Endothelial cell (in vitro differentiated cells): ENCODE data around the gene TTC27. TPM values are rescaled to one million over a fixed set of nuclear protein-coding genes. Genes with fewer than 3 reads are reported as not detected.
"Not testable (repeated sequence)": the region's sequence is repeated elsewhere in the genome, so short reads cannot be mapped to it uniquely, and the experiment has no call there.

ENCODE experiments used
- DNase-seq: peaks from one replicate; pipeline ENCODE4 v3.0.0; 2021; ENCODE audit warnings: low spot score
- H3K27ac Mint-ChIP-seq: one replicate; pipeline ENCODE4 v1.8.0; 2021; ENCODE audit warnings: mixed read lengths, inconsistent platforms; ENCODE audit not compliant: unreplicated experiment
- H3K27me3 Mint-ChIP-seq: one replicate; pipeline ENCODE4 v1.8.0; 2021; ENCODE audit warnings: mild to moderate bottlenecking, moderate library complexity, mixed read lengths, inconsistent platforms; ENCODE audit not compliant: unreplicated experiment
- H3K36me3 Mint-ChIP-seq: one replicate; pipeline ENCODE4 v1.8.0; 2021; ENCODE audit warnings: mild to moderate bottlenecking, low read depth, mixed read lengths, inconsistent platforms; ENCODE audit not compliant: unreplicated experiment
- H3K4me1 Mint-ChIP-seq: one replicate; pipeline ENCODE4 v1.8.0; 2021; ENCODE audit warnings: mild to moderate bottlenecking, mixed read lengths, inconsistent platforms; ENCODE audit not compliant: unreplicated experiment
- H3K4me3 Mint-ChIP-seq: one replicate; pipeline ENCODE4 v1.8.0; 2021; ENCODE audit warnings: mild to moderate bottlenecking, mixed read lengths, inconsistent platforms; ENCODE audit not compliant: unreplicated experiment
- H3K9me3 Mint-ChIP-seq: one replicate; pipeline ENCODE4 v1.8.0; 2021; ENCODE audit warnings: mixed read lengths, inconsistent platforms; ENCODE audit not compliant: unreplicated experiment
- microRNA-seq: library from miRNA; unstranded; fragments of <30 nt; microRNA quantifications from one replicate; pipeline ENCODE4, GENCODE V29; 2020; ENCODE audit not compliant: unreplicated experiment
- total RNA-seq: library from RNA; stranded (reverse); fragmentation: NEBNext Ultra II Directional; extraction: Animal tissue kit (Norgen Biotek cat#: 25700); gene quantifications from one replicate; pipeline ENCODE4 v1.2.1, GENCODE V29; 2021; ENCODE audit not compliant: unreplicated experiment
- TF ChIP-seq, protein P1 (sequence below): fragments of 200-600 bp; sonication (generic); IDR thresholded peaks from one replicate; pipeline ENCODE4 v1.5.0; 2021; ENCODE audit warnings: antibody characterized with exemption; ENCODE audit not compliant: unreplicated experiment

The TTC27 gene
- total RNA-seq, 1 donor from 2014 or later = 12.7 TPM

DNA sequence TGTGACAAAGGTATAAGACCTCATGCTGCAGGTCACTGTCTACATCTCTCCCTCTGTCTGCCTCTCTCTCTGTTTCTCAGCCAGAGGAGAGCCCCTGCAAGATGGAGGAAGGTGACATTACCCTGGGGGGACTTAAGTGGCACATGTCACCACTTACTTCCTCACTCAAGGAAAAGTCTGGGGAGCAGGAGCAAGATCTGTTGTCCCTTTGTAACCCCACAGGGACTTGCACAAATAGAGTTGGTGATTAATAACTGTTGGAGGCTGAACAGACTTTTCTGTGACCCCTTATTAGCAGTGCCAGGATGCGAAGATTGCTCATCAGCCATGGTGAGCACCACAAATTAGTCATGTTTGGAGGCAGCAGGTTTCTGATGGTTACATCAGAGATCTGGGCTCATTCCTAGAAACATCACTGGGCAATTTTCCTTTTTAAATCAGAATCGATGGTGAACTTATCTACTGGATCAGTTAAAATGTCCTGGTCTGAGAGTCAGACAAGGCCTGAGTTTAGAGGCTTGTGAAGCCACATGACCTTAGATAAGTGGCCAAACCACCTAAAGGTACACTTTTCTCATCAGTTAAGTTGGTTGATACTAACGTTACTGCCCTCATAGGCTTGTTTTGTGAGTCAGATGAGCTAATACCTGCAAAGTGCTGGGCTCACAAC, 237.7 kb downstream of the TTC27 start:
- Mint-ChIP-seq H3K27me3 (no peaks in the 10 kb centered on the region), H3K9me3 (no peaks in the 10 kb centered on the region)
- DNase-seq = no peak

DNA sequence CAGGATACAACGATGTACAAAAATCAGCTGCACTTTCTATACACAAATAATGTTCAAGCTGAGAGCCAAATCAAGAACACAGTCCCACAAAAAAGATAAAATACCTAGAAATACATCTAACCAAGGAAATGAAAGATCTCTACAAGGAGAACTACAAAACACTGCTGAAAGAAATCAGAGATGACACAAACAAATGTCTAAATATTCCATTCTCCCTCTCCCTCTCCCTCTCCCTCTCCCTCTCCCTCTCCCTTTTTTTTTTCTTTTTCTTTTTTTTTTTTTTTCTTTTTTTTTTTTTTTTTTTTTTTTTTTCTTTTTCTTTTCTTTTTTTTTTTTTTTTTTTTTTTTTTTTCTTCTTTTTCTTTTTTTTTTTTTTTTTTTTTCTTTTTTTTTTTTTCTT, 238.6 kb downstream of the TTC27 start:
- not testable (repeated sequence) for H3K36me3 Mint-ChIP-seq, H3K27ac Mint-ChIP-seq

More for the DNA sequence above, 237.7 kb downstream of the TTC27 start:
- TF ChIP-seq, protein P1, sequence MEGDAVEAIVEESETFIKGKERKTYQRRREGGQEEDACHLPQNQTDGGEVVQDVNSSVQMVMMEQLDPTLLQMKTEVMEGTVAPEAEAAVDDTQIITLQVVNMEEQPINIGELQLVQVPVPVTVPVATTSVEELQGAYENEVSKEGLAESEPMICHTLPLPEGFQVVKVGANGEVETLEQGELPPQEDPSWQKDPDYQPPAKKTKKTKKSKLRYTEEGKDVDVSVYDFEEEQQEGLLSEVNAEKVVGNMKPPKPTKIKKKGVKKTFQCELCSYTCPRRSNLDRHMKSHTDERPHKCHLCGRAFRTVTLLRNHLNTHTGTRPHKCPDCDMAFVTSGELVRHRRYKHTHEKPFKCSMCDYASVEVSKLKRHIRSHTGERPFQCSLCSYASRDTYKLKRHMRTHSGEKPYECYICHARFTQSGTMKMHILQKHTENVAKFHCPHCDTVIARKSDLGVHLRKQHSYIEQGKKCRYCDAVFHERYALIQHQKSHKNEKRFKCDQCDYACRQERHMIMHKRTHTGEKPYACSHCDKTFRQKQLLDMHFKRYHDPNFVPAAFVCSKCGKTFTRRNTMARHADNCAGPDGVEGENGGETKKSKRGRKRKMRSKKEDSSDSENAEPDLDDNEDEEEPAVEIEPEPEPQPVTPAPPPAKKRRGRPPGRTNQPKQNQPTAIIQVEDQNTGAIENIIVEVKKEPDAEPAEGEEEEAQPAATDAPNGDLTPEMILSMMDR = no peak
- Mint-ChIP-seq H3K36me3 (no peaks in the 10 kb centered on the region), H3K27ac (no peak overlapping the region), H3K4me1 (no peaks in the 10 kb centered on the region), H3K4me3 (no peak overlapping the region)

More for the DNA sequence above, 238.6 kb downstream of the TTC27 start:
- H3K27me3 Mint-ChIP-seq, H3K4me1 Mint-ChIP-seq, DNase-seq, H3K4me3 Mint-ChIP-seq, H3K9me3 Mint-ChIP-seq: not testable (repeated sequence)

Small RNA genes lying within 50 kb of the gene (microRNA-seq; reads per million reads assigned to microRNA genes)
- gene MIR4765 = not detected
